ENCODE measurements around the gene AZIN2. TPM values are rescaled to one million over a fixed set of nuclear protein-coding genes. Genes with fewer than 3 reads are reported as not detected.
A peak's percentile ranks its signal among the peaks of the same experiment; 100 is the strongest.

Gene AZIN2
- total RNA-seq, 1 donor from 2014 or later: 10.4 TPM

- Mint-ChIP-seq H3K4me1 (ENCODE audit: unreplicated experiment) (peaks cover 77% of the 10 kb centered on the region), H3K9me3 (ENCODE audit: unreplicated experiment) (no peaks in the 10 kb centered on the region), H3K4me3 (ENCODE audit: unreplicated experiment) (no peak overlapping the region), H3K36me3 (ENCODE audit: unreplicated experiment) (peaks cover 49% of the 10 kb centered on the region), H3K27me3 (ENCODE audit: unreplicated experiment) (no peaks in the 10 kb centered on the region), H3K27ac (ENCODE audit: unreplicated experiment) (peak overlapping the region; percentile 80)
- peak; percentile 93 for DNase-seq (ENCODE audit: extremely low spot score, unreplicated experiment)
- no peak for TF ChIP-seq CTCF (IDR thresholded peaks at IDR 0.05)
Measured at GRCh38 chr1:33161061-33161681, 80.2 kb downstream of the AZIN2 start.

GRCh38 chr1:33162141-33162540, 81.2 kb downstream of the AZIN2 start:
- H3K27me3 Mint-ChIP-seq (ENCODE audit: unreplicated experiment): no peaks in the 10 kb centered on the region
- no peak overlapping the region for H3K4me3 Mint-ChIP-seq (ENCODE audit: unreplicated experiment)
- no peak for DNase-seq (ENCODE audit: extremely low spot score, unreplicated experiment)
- H3K27ac Mint-ChIP-seq (ENCODE audit: unreplicated experiment): peak overlapping the region; percentile 81
- H3K4me1 Mint-ChIP-seq (ENCODE audit: unreplicated experiment): peaks cover 73% of the 10 kb centered on the region
- no peaks in the 10 kb centered on the region for H3K9me3 Mint-ChIP-seq (ENCODE audit: unreplicated experiment)
- peaks cover 45% of the 10 kb centered on the region for H3K36me3 Mint-ChIP-seq (ENCODE audit: unreplicated experiment)
- TF ChIP-seq CTCF (IDR thresholded peaks at IDR 0.05): no peak

- peaks cover 87% of the 10 kb centered on the region for H3K4me1 Mint-ChIP-seq (ENCODE audit: unreplicated experiment)
- H3K9me3 Mint-ChIP-seq (ENCODE audit: unreplicated experiment): peaks cover 4% of the 10 kb centered on the region
- H3K27me3 Mint-ChIP-seq (ENCODE audit: unreplicated experiment): no peaks in the 10 kb centered on the region
- peak overlapping the region; percentile 15 for H3K4me3 Mint-ChIP-seq (ENCODE audit: unreplicated experiment)
- TF ChIP-seq CTCF (IDR thresholded peaks at IDR 0.05): no peak
- peak; percentile 95 for DNase-seq (ENCODE audit: extremely low spot score, unreplicated experiment)
- H3K27ac Mint-ChIP-seq (ENCODE audit: unreplicated experiment): peak overlapping the region; percentile 81
- H3K36me3 Mint-ChIP-seq (ENCODE audit: unreplicated experiment): peaks cover 38% of the 10 kb centered on the region
Measured at GRCh38 chr1:33163621-33164519, 82.9 kb downstream of the AZIN2 start.

- Mint-ChIP-seq H3K4me1 (ENCODE audit: unreplicated experiment) (peaks cover 92% of the 10 kb centered on the region), H3K4me3 (ENCODE audit: unreplicated experiment) (no peak overlapping the region), H3K27ac (ENCODE audit: unreplicated experiment) (peak overlapping the region; percentile 55), H3K9me3 (ENCODE audit: unreplicated experiment) (peaks cover 4% of the 10 kb centered on the region), H3K36me3 (ENCODE audit: unreplicated experiment) (peaks cover 35% of the 10 kb centered on the region), H3K27me3 (ENCODE audit: unreplicated experiment) (no peaks in the 10 kb centered on the region)
- DNase-seq (ENCODE audit: extremely low spot score, unreplicated experiment): no peak
- TF ChIP-seq CTCF (IDR thresholded peaks at IDR 0.05): no peak
Measured at GRCh38 chr1:33165209-33165608, 84.3 kb downstream of the AZIN2 start.

- peaks cover 35% of the 10 kb centered on the region for H3K36me3 Mint-ChIP-seq (ENCODE audit: unreplicated experiment)
- peaks cover 4% of the 10 kb centered on the region for H3K9me3 Mint-ChIP-seq (ENCODE audit: unreplicated experiment)
- H3K4me1 Mint-ChIP-seq (ENCODE audit: unreplicated experiment): peaks cover 92% of the 10 kb centered on the region
- H3K27ac Mint-ChIP-seq (ENCODE audit: unreplicated experiment): peak overlapping the region; percentile 55
- no peak overlapping the region for H3K4me3 Mint-ChIP-seq (ENCODE audit: unreplicated experiment)
- no peaks in the 10 kb centered on the region for H3K27me3 Mint-ChIP-seq (ENCODE audit: unreplicated experiment)
- DNase-seq (ENCODE audit: extremely low spot score, unreplicated experiment): no peak
- no peak for TF ChIP-seq CTCF (IDR thresholded peaks at IDR 0.05)
Measured at GRCh38 chr1:33165809-33166208, 84.9 kb downstream of the AZIN2 start.
